ENCODE data around the gene ZSWIM8.

GRCh38 chr10:73785721-73786511 lies 510 bp downstream of the ZSWIM8 start:
- TF ChIP-seq FOS (IDR thresholded peaks at IDR 0.05; ENCODE audit: borderline replicate concordance, insufficient read depth, low read length) (no peak), CTCF (IDR thresholded peaks at IDR 0.05; ENCODE audit: extremely low read depth in 1 of 2, insufficient read depth in 1 of 2, low read depth in 1 of 2, low read length in 2 of 2) (no peak)
